Kidney (tissue), 14 donors: ENCODE data around the gene LTF. TPM values are rescaled to one million over a fixed set of nuclear protein-coding genes. Genes with fewer than 3 reads are reported as not detected.

Source experiments
- DNase-seq, 5 donors: peaks; one replicate each; pipeline ENCODE4 v3.0.0-alpha.2; 2013 to 2020
- FAIRE-seq: peaks from 2 replicates; lab custom pipeline; 2012; peaks lifted over from hg19 to GRCh38; lab: Jason Lieb, UNC
- H3K27ac ChIP-seq, 2 donors: one replicate each; pipeline ENCODE4 v1.7.0; 2013; ENCODE audit warnings: low read depth in 2 of 2, low read length in 2 of 2, inconsistent platforms in 1 of 2
- H3K27me3 ChIP-seq: one replicate; pipeline ENCODE4 v1.7.1; 2013; ENCODE audit warnings: low read length, inconsistent platforms; ENCODE audit not compliant: control insufficient read depth, insufficient read depth
- H3K36me3 ChIP-seq, 3 donors: one replicate each; pipeline versions ENCODE4 v1.7.0 to v1.7.1; 2013; ENCODE audit warnings: low read length in 3 of 3, control low read depth in 1 of 3, inconsistent platforms in 1 of 3; ENCODE audit not compliant: insufficient read depth in 3 of 3, control insufficient read depth in 2 of 3
- H3K4me1 ChIP-seq, 3 donors: one replicate each; pipeline versions ENCODE4 v1.7.0 to v1.7.1; 2013; ENCODE audit warnings: low read length in 3 of 3, inconsistent platforms in 1 of 3, low read depth in 1 of 3; ENCODE audit not compliant: control insufficient read depth in 2 of 3, insufficient read depth in 2 of 3
- H3K4me3 ChIP-seq, 3 donors: one replicate each; pipeline versions ENCODE4 v1.7.0 to v1.8.1; 2013; ENCODE audit warnings: low read length in 3 of 3, control low read depth in 1 of 3, inconsistent platforms in 1 of 3
- H3K9ac ChIP-seq, 3 donors: one replicate each; pipeline versions ENCODE4 v1.7.0 to v1.7.1; 2013; ENCODE audit warnings: low read length in 3 of 3, control low read depth in 1 of 3, inconsistent platforms in 1 of 3
- H3K9me3 ChIP-seq, 3 donors: one replicate each; pipeline versions ENCODE4 v1.7.0 to v1.7.1; 2013; ENCODE audit warnings: low read length in 3 of 3, control low read depth in 1 of 3, inconsistent platforms in 1 of 3; ENCODE audit not compliant: control insufficient read depth in 2 of 3, insufficient read depth in 1 of 3
- CTCF ChIP-seq: IDR thresholded peaks from 3 replicates; pipeline ENCODE4 v1.5.1; 2012; ENCODE audit warnings: mild to moderate bottlenecking, moderate library complexity, borderline replicate concordance; ENCODE audit not compliant: insufficient read depth; ENCODE audit errors: extremely low read depth
- intact Hi-C: fragments of 100-400 bp; cut with DNase I; formaldehyde crosslinking; loops from one replicate; pipeline ENCODE4 v1.11.1; 2022
- polyA plus RNA-seq: library from polyadenylated mRNA; stranded (reverse); fragments of 350-450 nt; fragmentation: Illumina TruSeq; extraction: RNeasy Lipid Tissue Mini Kit (QIAGEN cat#74804); gene quantifications from one replicate; pipeline ENCODE4 v1.2.3, GENCODE V29; 2014; ENCODE audit warnings: low read depth, low replicate concordance; ENCODE audit not compliant: insufficient read depth
- total RNA-seq: library from RNA; stranded (reverse); fragmentation: NEBNext Ultra II Directional; extraction: Animal tissue kit (Norgen Biotek cat#: 25700); gene quantifications from one replicate; pipeline ENCODE4 v1.2.1, GENCODE V29; 2021
- donor health status: control.
- donor health status: control.
- donor health status: control.
- donor health status: control.
- donor health status: control.
- donor health status: DM: yes; HTN: yes; CAD: no.
- donor health status: Normal renal cell carcinoma (clear cell type).

Gene LTF
- total and polyA plus RNA-seq, 2 donors from 2014 or later: 34.7 to 1,823 TPM

- no peak overlapping the region for H3K4me3 ChIP-seq
- H3K27me3 ChIP-seq: no peaks in the 10 kb centered on the region
- H3K9me3 ChIP-seq: no peaks in the 10 kb centered on the region
- no peak for FAIRE-seq
- no peak for DNase-seq
- no peaks in the 10 kb centered on the region for H3K4me1 ChIP-seq
- no peaks in the 10 kb centered on the region for H3K36me3 ChIP-seq
- H3K27ac ChIP-seq: no peak overlapping the region
- intact Hi-C loops: no loop called here
- no peak for TF ChIP-seq CTCF
- H3K9ac ChIP-seq: no peak overlapping the region
Measured at GRCh38 chr3:46455231-46456115, 9.2 kb downstream of the LTF start.

- H3K4me3 ChIP-seq: no peak overlapping the region
- no peaks in the 10 kb centered on the region for H3K27me3 ChIP-seq
- H3K9ac ChIP-seq: no peak overlapping the region
- TF ChIP-seq CTCF: no peak
- DNase-seq (no peak), FAIRE-seq (no peak)
- H3K4me1 ChIP-seq: no peaks in the 10 kb centered on the region
- no peaks in the 10 kb centered on the region for H3K36me3 ChIP-seq
- no peak overlapping the region for H3K27ac ChIP-seq
- no peaks in the 10 kb centered on the region for H3K9me3 ChIP-seq
- intact Hi-C loops: no loop called here
Measured at GRCh38 chr3:46454606-46455005, 10.1 kb downstream of the LTF start.

- Histone ChIP-seq H3K27ac (no peak overlapping the region), H3K27me3 (no peaks in the 10 kb centered on the region), H3K36me3 (no peaks in the 10 kb centered on the region), H3K4me3 (no peak overlapping the region), H3K4me1 (no peaks in the 10 kb centered on the region), H3K9me3 (no peaks in the 10 kb centered on the region), H3K9ac (no peak overlapping the region)
- DNase-seq: no peak
- no peak for FAIRE-seq
- TF ChIP-seq CTCF: no peak
- intact Hi-C loops: no loop called here
Measured at GRCh38 chr3:46454209-46454595, 10.5 kb downstream of the LTF start.
